Fibroblast of the conjunctiva (primary cell): ENCODE data around the gene PHLDB1.
"Not testable (repeated sequence)": the region's sequence is repeated elsewhere in the genome, so short reads cannot be mapped to it uniquely, and the experiment has no call there.

Source experiments
- DNase-seq: peaks from one replicate; pipeline ENCODE4 v3.0.0-alpha.2; 2010; ENCODE audit warnings: low read depth

PHLDB1 gene

DNA sequence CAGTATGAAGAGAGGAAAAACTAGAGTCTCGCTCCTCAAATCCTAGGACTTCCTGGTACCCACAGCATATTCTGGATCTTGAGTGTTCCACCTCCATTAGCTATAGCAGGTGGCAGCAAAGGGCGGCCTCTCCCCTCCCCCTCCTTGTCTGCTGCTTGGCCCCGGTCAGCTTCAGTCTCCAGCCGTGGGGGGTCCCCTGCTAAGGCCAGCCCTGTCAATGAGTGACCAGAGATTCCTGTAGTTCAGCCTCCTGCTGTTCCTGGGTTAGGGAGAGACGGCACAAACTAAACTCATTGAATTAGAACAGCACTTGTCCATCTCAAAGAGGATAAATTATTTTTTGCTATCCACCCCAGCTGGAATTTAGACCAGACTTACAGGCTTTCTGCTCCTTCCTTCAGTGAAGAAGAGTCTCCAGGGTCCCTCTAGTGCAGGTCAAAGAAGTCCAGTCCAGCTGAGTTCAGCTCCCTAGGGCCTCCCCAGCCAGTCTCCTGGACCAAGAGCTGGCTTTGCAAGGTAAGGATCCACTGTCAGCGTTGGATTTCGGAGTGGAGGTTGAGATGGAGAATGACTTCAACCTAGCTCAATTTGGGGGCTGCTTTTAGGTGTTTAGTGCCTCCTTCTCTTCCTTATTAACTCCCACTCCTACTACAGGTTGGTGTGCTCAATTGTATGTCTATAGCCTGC, 1.1 kb upstream of the PHLDB1 start:
- DNase-seq = no peak

DNA sequence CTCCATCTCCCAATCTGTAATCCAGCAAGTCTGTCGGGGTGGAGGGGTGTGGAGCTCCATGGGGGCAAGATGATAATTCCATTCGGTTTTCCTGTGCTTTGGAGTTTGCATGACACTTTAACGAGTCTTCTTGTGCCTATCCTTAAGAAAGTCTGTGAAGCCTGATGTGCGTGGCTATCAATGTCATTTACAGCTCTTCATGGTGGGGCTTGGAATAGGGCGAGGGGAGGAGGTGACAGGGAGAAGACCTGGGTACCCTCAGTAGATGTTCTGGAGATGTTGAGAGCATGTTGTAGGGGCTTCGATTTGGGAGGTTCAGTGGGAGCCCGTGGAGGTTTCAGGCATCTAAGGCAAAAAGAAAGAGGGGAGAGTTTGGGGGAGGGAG, 579 bp upstream of the PHLDB1 start:
- no peak for DNase-seq

DNA sequence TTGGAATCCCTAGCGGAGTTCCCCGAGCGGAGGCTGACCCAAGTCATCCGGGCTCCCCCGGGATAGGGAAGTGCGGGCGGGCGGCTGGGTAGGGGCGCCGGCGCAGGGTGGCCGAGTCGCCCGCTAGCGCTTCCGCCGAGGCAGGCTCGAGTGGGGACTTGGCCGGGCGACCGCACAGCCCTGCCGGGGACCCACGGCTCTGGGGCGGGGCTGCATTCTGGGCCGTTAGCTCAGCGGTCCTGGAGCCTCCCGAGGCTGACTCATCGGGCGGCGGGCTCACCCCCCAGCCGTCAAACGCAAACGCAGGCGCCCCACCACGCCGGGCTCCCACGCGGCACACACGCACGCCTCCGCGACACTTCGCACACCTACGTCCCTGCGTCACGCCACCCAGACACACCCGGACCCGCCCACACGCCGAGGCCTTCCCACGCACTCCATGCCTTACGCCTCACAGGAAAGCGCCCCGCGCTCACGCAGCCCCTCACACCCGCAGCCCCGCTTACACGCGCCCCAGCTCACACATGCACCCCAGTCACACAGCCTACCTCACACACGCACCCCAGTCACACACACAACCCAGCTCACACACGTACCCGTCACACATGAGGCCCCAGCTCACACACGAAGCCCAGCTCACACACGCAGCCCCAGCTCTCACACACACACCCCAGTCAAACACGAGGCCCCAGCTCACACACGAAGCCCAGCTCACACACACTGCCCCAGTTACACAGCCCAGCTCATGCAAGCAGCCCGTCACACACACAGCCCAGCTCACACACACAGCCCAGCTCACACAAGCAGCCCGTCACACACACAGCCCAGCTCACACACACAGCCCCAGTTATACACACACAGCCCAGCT, 1.2 kb downstream of the PHLDB1 start:
- no peak for DNase-seq

DNA sequence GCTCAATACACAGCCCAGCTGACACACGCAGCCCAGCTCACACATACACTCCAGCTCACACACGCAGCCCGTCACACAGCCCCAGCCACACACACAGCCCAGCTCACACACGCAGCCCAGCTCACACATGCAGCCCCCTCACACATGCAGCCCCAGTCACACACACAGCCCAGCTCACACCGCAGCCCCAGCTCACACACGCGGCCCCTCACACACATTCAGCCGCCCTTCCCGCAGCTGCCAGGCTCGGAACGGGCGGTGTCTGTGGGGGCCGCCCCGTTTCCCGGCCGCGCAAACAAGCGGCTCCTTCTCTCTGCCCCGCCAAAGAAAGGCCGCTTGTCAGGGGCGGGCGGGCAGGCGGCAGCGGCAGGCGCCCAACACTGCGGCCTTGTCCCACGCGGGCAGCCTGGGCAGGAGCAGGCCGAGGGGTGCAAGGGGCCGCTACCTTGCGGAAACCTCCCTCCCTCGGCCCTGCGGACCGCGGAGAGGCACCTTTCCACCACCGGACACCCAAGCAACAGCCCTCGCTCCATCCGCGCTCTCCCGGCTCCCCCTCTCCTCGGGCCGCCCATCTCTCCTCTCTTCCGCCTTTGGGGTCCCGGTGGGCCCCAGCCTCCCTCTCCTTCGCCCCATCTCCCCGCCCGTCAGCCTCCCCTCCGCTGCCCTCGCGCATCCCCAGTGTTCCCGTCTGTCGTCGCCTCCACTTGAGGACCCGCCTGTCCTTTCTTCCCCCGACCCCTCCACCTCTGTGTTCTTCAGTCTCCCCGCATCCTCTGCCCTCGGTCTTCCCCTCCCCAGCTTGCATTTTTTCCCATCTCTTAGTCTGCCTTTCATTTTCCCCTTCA, 2.2 kb downstream of the PHLDB1 start:
- no peak for DNase-seq

DNA sequence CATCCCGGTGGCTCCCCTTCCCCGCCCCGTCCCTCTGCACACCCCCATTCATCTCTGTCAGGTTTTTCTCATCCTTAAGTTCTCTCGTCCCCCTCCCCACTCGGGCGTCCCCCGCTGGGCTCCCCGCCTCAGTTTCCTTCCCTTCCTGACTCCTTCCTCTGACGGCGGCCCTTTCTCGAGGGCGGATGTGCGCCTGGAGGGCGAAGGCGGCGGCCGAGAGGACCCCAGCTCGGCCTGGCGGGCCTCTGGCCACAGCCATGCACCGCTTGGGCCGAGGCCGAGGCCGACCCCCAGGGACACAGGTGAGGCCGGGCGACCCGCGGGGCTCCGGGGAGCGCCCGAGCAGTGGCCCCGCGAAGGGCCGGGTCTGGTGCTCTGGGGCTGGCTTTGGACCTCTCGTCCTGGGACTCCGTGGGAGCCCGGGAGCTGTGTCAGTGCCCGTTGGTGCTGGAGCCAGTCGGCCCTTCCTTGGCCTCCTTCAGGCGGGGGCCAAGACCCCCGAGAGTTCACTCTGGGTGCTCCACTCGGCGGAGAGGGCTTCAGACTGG, 2.9 kb downstream of the PHLDB1 start:
- DNase-seq = no peak

DNA sequence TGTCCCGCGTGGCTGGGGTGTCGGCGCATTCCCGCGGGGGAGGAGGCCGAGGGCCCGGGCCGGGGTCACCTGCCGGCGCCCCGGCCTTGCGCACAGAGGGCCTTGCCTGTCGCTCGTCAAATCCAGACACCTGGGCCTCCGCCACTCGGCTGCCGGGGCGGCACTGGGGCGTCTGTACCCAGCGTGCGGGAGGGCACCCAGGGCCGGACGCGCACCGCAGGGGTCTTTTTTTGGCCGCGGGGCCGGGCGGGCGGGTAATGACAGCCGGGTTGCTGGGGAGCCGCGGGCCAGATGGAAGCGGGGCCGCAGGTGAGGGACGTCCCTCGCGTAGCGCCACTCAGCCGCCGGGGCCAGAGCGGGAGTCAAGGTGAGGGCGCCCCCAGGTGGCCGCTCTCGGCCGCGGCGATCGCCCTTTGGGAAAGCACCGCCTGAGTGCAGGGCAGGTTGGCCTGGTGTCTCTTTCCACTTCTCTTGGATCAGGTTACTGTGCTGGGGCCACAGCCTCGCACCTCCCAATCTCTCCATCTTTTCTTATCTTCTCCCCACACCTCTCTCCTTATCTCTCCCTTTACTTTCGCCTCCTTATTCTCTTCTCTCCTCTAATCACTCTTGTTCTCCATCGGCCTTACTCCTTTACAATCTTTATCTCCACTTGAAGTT, 3.5 kb downstream of the PHLDB1 start:
- no peak for DNase-seq

DNA sequence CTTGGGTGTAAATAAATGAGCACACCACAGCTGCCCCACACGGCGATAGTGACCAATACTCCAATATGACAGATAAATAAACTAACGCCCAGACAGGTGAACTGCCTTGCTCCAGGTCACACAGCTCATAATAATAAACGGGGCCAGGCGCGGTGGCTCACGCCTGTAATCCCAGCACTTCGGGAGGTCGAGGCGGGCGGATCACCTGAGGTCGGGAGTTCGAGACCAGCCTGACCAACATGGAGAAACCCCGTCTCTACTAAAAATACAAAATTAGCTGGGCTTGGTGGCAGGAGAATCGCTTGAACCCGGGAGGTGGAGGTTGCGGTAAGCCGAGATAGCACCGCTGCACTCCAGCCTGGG, 4.0 kb downstream of the PHLDB1 start:
- not testable (repeated sequence) for DNase-seq

DNA sequence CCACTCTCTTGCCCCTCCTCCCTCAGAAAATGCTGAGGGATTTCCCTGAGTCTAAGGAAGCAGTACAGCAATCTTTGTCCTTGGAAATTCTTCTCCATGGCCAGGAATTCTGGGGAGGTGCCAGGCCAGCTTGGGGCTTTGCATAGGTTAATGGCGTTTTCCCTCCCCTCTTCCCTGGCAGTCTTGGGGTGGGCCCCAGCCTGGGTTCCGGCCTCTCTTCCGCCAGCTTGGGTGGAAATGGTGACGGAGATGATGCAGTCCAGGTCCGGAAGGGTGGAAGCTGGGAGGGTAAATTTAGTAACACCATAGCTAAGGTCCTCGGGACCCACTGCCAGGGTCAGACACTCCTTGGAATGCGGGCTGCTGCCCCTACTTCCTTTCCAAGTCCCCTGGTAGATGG, 5.0 kb downstream of the PHLDB1 start:
- DNase-seq = no peak

- DNase-seq = no peak
Observed at GRCh38 chr11:118614511-118614910, 7.1 kb downstream of the PHLDB1 start.

DNA sequence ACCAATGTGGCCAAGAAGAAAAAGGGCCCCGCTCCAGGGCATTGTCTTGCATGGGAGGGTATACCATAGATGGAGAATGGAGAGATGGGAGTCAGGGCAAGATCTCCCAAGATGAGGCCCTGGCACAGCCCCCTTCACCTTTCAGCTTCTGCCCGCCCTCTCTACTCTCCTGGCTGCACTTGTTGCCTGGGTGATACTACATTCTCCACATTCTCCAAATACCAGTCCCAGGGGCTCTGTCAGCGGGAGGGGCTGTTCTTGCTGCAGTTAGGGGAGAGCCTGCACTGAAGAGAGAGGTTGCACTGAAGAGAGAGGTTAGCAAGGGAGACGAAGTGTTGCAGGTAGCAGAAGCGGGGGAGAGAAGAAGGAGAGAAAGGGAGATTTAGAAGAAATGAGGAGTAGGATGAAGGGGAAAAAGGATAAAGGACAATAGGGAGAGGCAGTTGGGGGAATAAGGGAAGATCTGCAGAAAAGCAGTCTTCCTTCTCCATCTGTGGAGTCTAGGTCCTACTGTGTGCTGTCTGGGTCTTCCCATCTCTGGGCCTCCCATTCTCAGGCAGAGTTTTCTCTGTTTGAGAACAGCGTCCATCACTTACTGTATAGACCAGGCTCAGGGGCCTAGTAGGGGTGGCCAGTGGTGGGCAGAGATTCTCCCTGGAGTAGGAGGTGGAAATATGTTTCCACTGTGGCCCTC, 8.0 kb downstream of the PHLDB1 start:
- DNase-seq = no peak

DNA sequence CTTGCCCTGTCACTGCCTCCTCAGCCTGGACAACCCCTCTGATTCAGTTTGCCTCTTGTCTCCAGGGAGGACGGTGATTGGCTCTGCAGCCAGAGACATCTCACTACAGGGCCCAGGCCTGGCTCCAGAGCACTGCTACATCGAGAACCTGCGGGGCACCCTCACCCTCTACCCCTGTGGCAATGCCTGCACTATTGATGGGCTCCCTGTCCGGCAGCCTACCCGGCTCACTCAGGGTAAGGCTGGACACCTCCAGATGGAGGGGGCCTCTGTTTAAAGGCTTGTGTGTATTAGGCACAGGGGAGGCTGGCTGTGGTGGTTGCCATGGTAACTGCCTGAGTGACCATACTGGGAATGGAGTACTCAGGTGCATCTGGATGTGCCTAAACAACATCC, 8.6 kb downstream of the PHLDB1 start:
- no peak for DNase-seq

GRCh38 chr11:118618115-118618990, 10.9 kb downstream of the PHLDB1 start:
- DNase-seq = peak; percentile 41

DNA sequence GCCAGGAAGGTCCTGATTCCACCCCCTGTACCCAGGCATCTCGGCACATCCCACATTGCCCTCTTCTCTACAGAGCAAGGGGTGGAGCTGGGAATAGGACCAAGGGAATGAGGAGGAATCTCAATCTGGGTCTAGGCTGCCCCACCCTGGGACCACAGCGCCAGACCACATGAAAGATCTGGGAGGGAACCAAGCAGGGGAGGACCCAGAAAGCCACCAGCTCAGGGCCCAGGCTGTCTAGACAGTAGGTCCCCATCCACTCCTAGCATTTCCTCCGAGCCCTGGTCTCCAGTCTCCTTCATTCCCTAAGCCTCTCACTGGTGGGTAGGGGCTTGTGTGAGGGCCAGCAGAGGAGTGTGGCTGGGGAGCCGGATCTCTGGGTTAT, 11.6 kb downstream of the PHLDB1 start:
- peak; percentile 61 for DNase-seq

DNA sequence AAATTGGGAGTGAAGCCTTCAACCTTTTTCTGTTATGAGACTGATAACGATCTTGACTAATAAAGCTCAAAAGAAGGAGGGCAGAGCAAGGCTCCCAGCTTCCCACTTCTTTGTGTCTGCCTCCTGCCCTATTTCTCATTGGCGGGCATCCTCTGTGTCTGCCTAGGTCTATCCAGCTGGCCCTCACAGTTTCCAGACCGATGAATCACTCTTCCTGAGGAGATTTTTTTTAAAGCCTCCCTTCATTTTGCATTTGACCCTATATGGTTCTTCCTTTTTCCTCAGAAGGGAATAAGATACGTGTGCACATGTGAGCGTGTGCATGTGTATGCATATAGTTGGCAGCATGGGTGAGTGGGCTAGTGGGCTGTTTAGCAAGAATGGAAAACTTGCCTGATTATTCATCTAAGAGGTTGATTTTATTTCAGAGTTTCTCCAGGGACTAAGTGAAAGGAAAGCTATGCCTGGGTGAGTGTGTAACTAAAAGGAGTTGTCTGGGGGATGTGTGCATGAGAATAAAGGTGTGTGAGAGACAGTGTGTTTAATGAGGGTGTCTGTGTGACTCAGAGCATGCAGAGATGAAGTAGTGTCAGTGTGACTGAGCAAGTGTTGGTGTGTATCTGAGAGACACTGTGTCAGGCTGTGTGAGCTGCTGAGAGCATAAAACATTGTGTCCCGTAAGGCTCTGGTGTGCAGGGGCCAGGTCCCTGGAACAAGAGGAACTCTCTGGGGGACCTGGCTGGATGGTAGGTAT, 12.2 kb downstream of the PHLDB1 start:
- DNase-seq = peak; percentile 85

DNA sequence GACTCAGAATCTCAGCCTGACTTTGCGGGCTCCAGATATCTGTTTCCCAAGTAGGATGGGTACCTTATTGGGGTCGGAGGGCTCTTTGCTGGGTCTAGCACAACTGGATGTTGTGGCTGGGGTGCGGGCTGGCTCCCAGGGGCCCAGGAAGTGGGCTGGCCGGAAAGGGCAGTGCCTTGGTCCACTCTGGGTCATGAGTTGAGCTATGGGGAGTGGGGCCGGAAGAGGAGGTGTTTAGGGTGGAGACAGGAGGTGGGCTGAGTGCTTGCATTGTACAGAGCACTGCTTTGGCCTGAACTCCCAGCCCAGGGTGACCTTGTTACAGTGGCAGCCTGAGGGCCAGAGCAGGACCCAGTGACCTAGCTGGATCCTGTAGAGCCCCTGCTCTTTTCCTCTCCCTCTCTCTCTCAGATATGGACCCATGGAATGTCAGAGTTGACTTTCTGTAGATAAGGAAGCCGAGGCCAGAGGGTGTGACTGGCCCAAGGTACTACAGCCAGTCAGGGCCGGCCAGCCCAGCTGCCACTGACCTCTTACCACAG, 13.2 kb downstream of the PHLDB1 start:
- DNase-seq = no peak

DNA sequence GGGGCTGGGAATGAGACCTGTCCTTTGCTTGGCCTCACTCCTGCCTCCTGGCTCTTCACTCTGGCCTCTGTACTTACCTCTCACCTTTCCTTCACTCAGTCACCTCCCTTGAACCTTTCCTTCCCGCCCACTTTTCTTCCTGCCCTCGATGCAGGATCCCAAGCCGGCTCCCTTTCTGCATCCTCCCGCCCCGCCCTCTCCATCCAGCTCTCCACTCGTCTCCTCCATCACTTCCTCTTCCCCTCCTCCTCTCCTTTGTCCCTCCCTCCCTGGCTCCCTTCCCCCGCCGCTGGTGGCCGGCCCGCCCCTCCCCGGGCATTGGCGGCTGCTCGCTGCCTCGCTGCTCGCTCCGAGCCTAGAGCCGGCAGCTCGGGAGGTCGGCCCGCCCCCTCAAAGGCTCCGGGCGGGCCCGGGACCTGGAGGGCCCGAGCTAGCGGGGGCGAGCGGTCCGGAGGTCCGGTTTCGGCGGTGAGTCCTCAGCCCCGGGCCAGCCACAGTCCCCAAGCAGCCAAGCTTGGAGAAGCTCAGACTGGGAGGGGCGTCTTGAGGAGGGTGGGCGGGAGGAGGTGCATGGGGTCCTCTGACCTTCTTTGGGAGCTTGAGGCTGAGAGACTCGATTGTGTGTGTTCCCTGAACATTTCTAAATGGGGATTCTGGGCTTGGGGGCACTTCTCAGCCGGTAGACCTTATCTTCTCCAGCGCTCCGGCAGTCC, 13.8 kb downstream of the PHLDB1 start:
- peak; percentile 64 for DNase-seq

GRCh38 chr11:118621784-118622375, 14.5 kb downstream of the PHLDB1 start:
- no peak for DNase-seq
